ENCODE results near the gene CCDC149. TPM values are rescaled to one million over a fixed set of nuclear protein-coding genes. Genes with fewer than 3 reads are reported as not detected.

CCDC149 gene
- total and polyA plus RNA-seq, 12 donors: 6.1 to 17.7 (median 9.3) TPM

DNA sequence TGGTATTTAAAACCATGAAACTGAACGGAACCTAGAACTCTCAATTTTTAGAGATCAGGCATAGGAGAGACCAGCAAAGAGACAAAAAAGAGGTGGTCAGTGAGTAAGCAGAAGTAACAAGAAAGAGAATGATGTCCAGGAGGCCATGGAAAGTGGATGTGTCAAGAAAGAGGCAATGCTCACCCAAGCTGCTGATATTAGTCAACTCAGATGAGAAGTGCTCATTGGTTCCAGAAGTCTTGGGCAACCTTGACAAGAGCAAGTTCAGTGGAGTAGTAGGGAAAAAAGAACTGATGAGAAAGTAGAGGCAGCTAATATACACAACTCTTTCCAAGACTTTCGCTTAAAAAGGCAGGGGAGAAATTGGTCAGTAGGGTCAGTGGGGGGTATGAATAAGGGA, 23.0 kb upstream of the CCDC149 start:
- Histone ChIP-seq H3K9me3 (peaks cover 0 to 48% (median 13%) of the 10 kb centered on the region in 11 donors), H3K36me3 (no peaks in the 10 kb centered on the region), H3K4me1 (no peaks in the 10 kb centered on the region), H3K27me3 (no peaks in the 10 kb centered on the region), H3K27ac (no peak overlapping the region), H3K4me3 (no peak overlapping the region)
- ATAC-seq (no peak), DNase-seq (no peak)
- 91 to 96% methylated on average over 2 of the region's 2 CpGs for WGBS, 2 donors
- TF ChIP-seq, protein P1, sequence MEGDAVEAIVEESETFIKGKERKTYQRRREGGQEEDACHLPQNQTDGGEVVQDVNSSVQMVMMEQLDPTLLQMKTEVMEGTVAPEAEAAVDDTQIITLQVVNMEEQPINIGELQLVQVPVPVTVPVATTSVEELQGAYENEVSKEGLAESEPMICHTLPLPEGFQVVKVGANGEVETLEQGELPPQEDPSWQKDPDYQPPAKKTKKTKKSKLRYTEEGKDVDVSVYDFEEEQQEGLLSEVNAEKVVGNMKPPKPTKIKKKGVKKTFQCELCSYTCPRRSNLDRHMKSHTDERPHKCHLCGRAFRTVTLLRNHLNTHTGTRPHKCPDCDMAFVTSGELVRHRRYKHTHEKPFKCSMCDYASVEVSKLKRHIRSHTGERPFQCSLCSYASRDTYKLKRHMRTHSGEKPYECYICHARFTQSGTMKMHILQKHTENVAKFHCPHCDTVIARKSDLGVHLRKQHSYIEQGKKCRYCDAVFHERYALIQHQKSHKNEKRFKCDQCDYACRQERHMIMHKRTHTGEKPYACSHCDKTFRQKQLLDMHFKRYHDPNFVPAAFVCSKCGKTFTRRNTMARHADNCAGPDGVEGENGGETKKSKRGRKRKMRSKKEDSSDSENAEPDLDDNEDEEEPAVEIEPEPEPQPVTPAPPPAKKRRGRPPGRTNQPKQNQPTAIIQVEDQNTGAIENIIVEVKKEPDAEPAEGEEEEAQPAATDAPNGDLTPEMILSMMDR (IDR thresholded peaks at IDR 0.05): no peak
- intact Hi-C loops (cut with DNase I): no loop called here

DNA sequence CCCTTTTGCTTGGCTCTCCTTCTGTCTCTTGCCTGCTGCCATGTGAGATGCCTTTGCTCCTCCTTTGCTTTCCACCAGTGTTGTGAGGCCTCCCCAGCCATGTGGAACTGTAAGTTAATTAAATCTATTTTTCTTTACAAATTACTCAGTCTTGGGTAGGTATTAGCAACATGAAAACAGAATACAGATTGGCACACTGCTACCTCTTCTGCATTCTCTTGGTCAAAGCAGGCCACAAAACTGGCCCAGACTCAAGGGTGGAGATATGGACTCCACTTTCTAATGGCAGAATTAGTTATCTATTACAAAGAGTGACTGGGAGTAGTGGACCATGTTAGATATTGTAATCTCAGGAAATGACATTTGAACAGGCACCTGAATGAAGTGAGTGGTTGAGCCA, 21.5 kb upstream of the CCDC149 start:
- Histone ChIP-seq H3K27ac (no peak overlapping the region), H3K4me3 (no peak overlapping the region), H3K9me3 (peaks cover 0 to 36% (median 13%) of the 10 kb centered on the region in 11 donors), H3K27me3 (no peaks in the 10 kb centered on the region), H3K36me3 (no peaks in the 10 kb centered on the region), H3K4me1 (peaks cover 0 to 7% (median 0%) of the 10 kb centered on the region in 9 donors)
- intact Hi-C loops (cut with DNase I): no loop called here
- TF ChIP-seq, protein P1 (IDR thresholded peaks at IDR 0.05): no peak
- no peak for ATAC-seq
- no peak for DNase-seq

DNA sequence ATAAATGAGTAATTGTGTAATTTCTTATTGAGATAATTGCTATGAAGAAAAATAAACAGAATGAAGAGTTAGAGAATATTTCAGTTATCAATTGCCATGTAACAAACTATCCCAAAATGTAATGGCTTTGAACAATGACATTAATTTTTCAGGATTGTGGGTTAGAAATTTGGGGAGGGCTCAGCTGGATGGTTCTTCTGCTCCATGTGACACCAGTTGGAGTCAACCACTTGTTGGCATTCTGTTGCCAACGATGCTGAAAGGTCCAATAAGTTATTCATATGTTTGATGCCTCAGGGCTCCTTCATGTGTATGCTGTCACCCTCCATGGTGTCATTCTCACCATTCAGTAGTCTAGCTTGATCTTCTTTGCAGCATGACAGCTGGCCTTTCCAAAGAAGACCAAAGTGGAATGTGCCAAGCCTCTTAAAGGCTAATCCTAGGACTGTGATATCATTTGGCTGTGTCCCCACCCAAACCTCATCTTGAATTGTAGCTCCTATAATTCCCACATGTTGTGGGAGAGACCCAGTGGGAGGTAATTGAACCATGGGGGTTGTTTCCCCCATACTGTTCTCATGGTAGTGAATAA, 20.9 kb upstream of the CCDC149 start:
- H3K36me3 ChIP-seq: no peaks in the 10 kb centered on the region
- ATAC-seq: no peak
- H3K4me1 ChIP-seq: peaks cover 0 to 7% (median 0%) of the 10 kb centered on the region in 9 donors
- H3K27ac ChIP-seq: no peak overlapping the region
- 57 to 64% methylated on average over 1 of the region's 1 CpG for WGBS, 2 donors
- TF ChIP-seq, protein P1 (IDR thresholded peaks at IDR 0.05): no peak
- H3K9me3 ChIP-seq: peaks cover 0 to 35% (median 13%) of the 10 kb centered on the region in 11 donors
- DNase-seq: no peak
- H3K27me3 ChIP-seq: no peaks in the 10 kb centered on the region
- intact Hi-C loops (cut with DNase I): no loop called here
- H3K4me3 ChIP-seq: no peak overlapping the region

DNA sequence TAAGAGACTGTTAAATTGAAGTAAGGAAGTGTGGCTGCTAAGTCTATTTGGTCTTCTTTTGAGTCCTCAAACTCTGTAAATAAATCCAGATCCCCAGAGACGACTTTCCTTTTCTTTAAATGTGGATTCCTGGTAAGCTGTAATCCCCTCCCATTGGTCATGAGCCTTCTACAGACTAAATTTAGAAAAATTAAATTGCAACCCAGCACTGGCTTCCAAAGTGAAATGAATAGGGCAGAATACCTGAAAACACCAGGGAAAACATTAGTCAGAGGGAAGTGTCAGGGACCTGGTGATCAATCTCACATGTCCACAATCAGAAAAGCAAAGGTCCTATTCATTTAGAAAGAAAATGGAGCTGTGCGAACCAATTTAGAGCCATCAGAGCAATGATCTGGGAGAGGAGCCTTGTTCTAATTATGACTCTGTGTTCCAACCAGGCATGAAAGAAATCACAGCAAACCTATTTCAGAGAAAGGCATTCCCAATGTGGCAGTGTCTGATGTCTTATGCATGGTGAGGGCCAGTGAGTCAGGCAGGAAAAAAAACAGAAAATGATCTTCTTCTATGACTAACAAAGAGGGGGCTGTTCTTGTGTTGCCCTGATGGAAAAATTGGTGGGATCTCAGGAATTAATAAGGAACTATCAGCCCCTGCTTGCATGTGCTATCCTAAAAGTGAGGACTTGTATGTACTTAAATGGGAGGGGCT, 19.8 kb upstream of the CCDC149 start:
- Histone ChIP-seq H3K4me3 (no peak overlapping the region), H3K9me3 (peaks cover 0 to 31% (median 13%) of the 10 kb centered on the region in 11 donors), H3K27me3 (peaks cover 0 to 3% (median 0%) of the 10 kb centered on the region in 7 donors), H3K4me1 (peaks cover 0 to 7% (median 0%) of the 10 kb centered on the region in 9 donors), H3K27ac (no peak overlapping the region), H3K36me3 (no peaks in the 10 kb centered on the region)
- intact Hi-C loops (cut with DNase I): no loop called here
- no peak for ATAC-seq
- TF ChIP-seq, protein P1 (IDR thresholded peaks at IDR 0.05): no peak
- WGBS, 2 donors: 71 to 79% methylated on average over 2 of the region's 2 CpGs
- no peak for DNase-seq

All from heart right ventricle (tissue), 16 donors.